Lower lobe of right lung (tissue), 2 donors: ENCODE measurements around the gene RNU7-1. TPM values are rescaled to one million over a fixed set of nuclear protein-coding genes. Genes with fewer than 3 reads are reported as not detected.

Experiments
- ATAC-seq, 2 donors: fragments of 200-7000 bp; cut with Tn5 transposase; one replicate each; pipeline ENCODE4 v1.9.1; 2020 to 2022; ENCODE audit warnings: mild to moderate bottlenecking in 2 of 2, moderate library complexity in 2 of 2
- DNase-seq: peaks from one replicate; pipeline ENCODE4 v3.0.0-alpha.2; 2020
- H3K27ac ChIP-seq: fragments of 200-600 bp; one replicate; pipeline ENCODE4 v1.8.0; 2022
- H3K27me3 ChIP-seq: fragments of 200-600 bp; one replicate; pipeline ENCODE4 v1.8.0; 2022; ENCODE audit warnings: low read depth
- H3K36me3 ChIP-seq: fragments of 200-600 bp; one replicate; pipeline ENCODE4 v1.8.0; 2022; ENCODE audit warnings: mild to moderate bottlenecking
- H3K4me1 ChIP-seq: fragments of 200-600 bp; one replicate; pipeline ENCODE4 v1.8.0; 2022
- H3K4me3 ChIP-seq: fragments of 200-600 bp; one replicate; pipeline ENCODE4 v1.8.0; 2022; ENCODE audit warnings: mild to moderate bottlenecking
- H3K9me3 ChIP-seq: fragments of 200-600 bp; one replicate; pipeline ENCODE4 v1.8.0; 2022
- CTCF ChIP-seq: fragments of 200-600 bp; IDR thresholded peaks from one replicate; pipeline ENCODE4 v1.8.0; 2022; ENCODE audit warnings: antibody characterized with exemption, mild to moderate bottlenecking
- intact Hi-C: fragments of 100-400 bp; cut with DNase I; formaldehyde crosslinking; loops from one replicate; pipeline ENCODE4 v1.11.0; 2022
- long read RNA-seq: library from polyadenylated mRNA; unstranded; transcript quantifications from one replicate; pipeline ENCODE4 v2.0.0, GENCODE V29; 2021
- total RNA-seq: library from RNA; stranded (reverse); fragmentation: NEBNext Ultra II Directional; extraction: Animal tissue kit (Norgen Biotek cat#: 25700); gene quantifications from one replicate; pipeline ENCODE4 v1.2.1, GENCODE V29; 2021
- donor health status: DM: no; HTN: yes; CAD: no; lungs with severe emphysema.

The RNU7-1 gene
- total RNA-seq: not detected
- long read RNA-seq: 0 reads

- Histone ChIP-seq H3K9me3 (no peaks in the 10 kb centered on the region), H3K4me3 (peak within 1 kb of the TSS; percentile 82), H3K4me1 (peaks cover 47% of the 10 kb centered on the region), H3K27me3 (no peaks in the 10 kb centered on the region), H3K27ac (peak within 1 kb of the TSS; percentile 99), H3K36me3 (peaks cover 42% of the 10 kb centered on the region)
- TF ChIP-seq CTCF: no peak
- peak; percentile 81 for DNase-seq
- peak; percentile 56 to 66 for ATAC-seq
- intact Hi-C loops: no loop called here
Observed at GRCh38 chr12:6943722-6944380, at the start of gene RNU7-1, which contains the start of gene C12orf57. RNU7-1 (plus strand) TSS chr12:6943816. C12orf57 (plus strand) TSS chr12:6944022; CDS start chr12:6944122, 100 bp downstream.

DNA sequence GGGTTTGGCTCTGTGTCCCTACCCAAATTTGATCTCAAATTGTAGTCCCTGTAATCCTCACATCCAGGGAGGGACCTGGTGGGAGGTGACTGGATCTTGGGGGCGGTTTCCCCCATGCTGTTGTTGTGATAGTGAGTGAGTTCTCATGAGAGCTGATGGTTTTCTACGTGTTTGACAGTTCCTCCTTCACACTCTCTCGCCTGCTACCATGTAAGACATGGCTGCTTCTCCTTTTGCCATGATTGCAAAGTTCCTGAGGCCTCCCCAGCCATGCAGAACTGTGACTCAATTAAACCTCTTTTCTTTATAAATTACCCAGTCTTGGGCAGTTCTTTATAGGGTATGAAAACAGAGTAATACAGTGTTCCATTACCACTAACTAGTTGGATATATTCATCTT is 49.3 kb upstream of the RNU7-1 start:
- H3K36me3 ChIP-seq: no peaks in the 10 kb centered on the region
- TF ChIP-seq CTCF: no peak
- H3K4me1 ChIP-seq: peaks cover 19% of the 10 kb centered on the region
- intact Hi-C loops: no loop called here
- no peaks in the 10 kb centered on the region for H3K27me3 ChIP-seq
- ATAC-seq (no peak), DNase-seq (no peak)
- no peaks in the 10 kb centered on the region for H3K9me3 ChIP-seq
- H3K27ac ChIP-seq: no peak overlapping the region
- no peak overlapping the region for H3K4me3 ChIP-seq

DNA sequence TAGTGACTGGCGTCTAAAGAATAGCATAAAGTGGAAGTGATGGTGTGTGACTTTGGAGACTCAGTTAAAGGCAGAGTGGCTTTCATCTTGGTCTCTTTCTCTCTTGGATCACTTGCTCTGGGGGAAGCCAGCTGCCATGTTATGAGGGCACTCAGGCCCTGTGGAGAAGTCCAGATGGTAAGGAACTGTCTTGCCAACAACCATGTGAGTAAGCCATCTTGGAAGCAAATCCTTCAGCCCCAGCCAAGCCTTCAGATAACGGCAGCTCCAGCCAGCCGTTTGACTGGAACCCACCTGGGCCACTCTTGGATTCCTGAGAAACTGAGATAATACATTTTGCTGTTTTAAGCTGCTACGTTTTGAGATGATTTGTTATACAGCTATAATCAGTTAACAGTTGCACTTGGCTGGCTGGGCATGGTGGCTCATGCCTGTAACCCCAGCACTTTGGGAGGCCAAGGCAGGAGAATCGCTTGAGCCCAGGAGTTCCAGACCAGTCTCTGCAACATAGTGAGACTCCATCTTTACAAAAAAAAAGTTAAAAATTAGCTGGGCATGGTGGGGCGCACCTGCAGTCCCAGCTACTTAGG is 46.7 kb upstream of the RNU7-1 start:
- Histone ChIP-seq H3K4me3 (no peak overlapping the region), H3K9me3 (no peaks in the 10 kb centered on the region), H3K4me1 (peaks cover 9% of the 10 kb centered on the region), H3K27me3 (no peaks in the 10 kb centered on the region), H3K36me3 (no peaks in the 10 kb centered on the region), H3K27ac (no peak overlapping the region)
- no peak for TF ChIP-seq CTCF
- ATAC-seq (no peak), DNase-seq (no peak)
- intact Hi-C loops: no loop called here

- H3K4me1 ChIP-seq: peaks cover 15% of the 10 kb centered on the region
- H3K27me3 ChIP-seq: no peaks in the 10 kb centered on the region
- intact Hi-C loops: no loop called here
- H3K9me3 ChIP-seq: no peaks in the 10 kb centered on the region
- H3K36me3 ChIP-seq: no peaks in the 10 kb centered on the region
- H3K4me3 ChIP-seq: no peak overlapping the region
- no peak for DNase-seq
- ATAC-seq: peak in 1 of 2 donors; percentile 14
- H3K27ac ChIP-seq: no peak overlapping the region
- TF ChIP-seq CTCF: no peak
Observed at GRCh38 chr12:6899427-6899826, 44.2 kb upstream of the RNU7-1 start.

DNA sequence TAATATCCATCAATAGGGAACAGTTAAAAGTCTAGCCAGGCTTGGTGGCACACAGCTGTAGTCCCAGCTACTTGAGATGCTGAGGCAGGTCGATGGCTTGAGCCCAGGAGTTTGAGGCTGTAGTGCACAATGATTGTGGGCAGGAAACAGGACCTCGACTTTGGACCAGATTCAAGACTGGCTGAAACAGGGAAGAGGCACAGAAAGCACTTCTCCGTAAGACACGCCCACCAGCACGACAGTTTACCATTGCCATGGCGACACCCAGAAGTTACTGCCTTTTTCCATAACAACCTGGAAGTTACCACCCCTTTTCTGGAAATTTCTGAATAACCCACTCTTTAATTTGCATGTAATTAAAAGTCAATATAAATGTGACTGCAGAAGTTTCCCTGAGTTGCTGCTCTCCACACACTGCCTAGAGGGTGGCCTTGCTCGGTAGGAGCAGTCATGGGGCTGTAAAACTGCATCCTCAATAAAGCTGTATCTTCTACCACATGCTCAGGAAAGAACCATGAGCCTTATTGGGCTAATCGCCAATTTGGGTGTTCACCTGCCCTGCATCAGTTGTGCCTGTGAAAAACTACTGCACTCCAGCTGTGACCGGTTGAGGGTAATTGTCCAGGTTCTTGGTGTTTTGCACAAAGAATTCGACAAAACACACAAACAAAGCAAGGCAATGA is 43.6 kb upstream of the RNU7-1 start:
- DNase-seq (peak; percentile 83), ATAC-seq (peak; percentile 48 to 60)
- Histone ChIP-seq H3K36me3 (no peaks in the 10 kb centered on the region), H3K4me1 (peaks cover 17% of the 10 kb centered on the region), H3K27me3 (no peaks in the 10 kb centered on the region), H3K9me3 (no peaks in the 10 kb centered on the region), H3K4me3 (no peak overlapping the region), H3K27ac (no peak overlapping the region)
- intact Hi-C loops: no loop called here
- TF ChIP-seq CTCF: no peak
